SK-N-SH (cell line): ENCODE results near the gene COQ3.

Source experiments
- EP300 ChIP-seq, 2 experiments: IDR thresholded peaks; 2 replicates each; pipeline versions ENCODE4 v1.4.0 to v1.6.1; 2012; ENCODE audit warnings: borderline replicate concordance in 1 of 2, low read depth in 1 of 2, low read length in 1 of 2
- NRF1 ChIP-seq: IDR thresholded peaks from 2 replicates; pipeline ENCODE4 v1.6.1; 2012; ENCODE audit warnings: low read depth, mild to moderate bottlenecking, low read length
- POLR2AphosphoS5 ChIP-seq: IDR thresholded peaks from 2 replicates; pipeline ENCODE4 v1.6.1; 2012; ENCODE audit warnings: low read depth, low read length
- RAD21 ChIP-seq: IDR thresholded peaks from 2 replicates; pipeline ENCODE4 v1.6.1; 2012; ENCODE audit warnings: mild to moderate bottlenecking, low read length
- SMC3 ChIP-seq: IDR thresholded peaks from 2 replicates; pipeline ENCODE4 v1.6.1; 2012; ENCODE audit warnings: low read depth, low read length, improper control_type of control experiment
- TAF1 ChIP-seq: IDR thresholded peaks from 2 replicates; pipeline ENCODE4 v1.6.1; 2012; ENCODE audit warnings: low read depth, mild to moderate bottlenecking, low read length, moderate library complexity, borderline replicate concordance
- YY1 ChIP-seq: IDR thresholded peaks from 2 replicates; pipeline ENCODE4 v1.4.0; 2012; ENCODE audit warnings: low read depth, mild to moderate bottlenecking
- TF ChIP-seq, protein P1 (sequence below): fragments of 200-600 bp; sonication (generic); IDR thresholded peaks from 2 replicates; pipeline ENCODE4 v1.6.1; 2017; ENCODE audit warnings: antibody characterized with exemption, mild to moderate bottlenecking, moderate library complexity
- TF ChIP-seq, protein P2 (sequence below): IDR thresholded peaks from 2 replicates; pipeline ENCODE4 v1.6.1; 2012; ENCODE audit warnings: mild to moderate bottlenecking, low read depth, low read length, moderate library complexity
- TF ChIP-seq, protein P3 (sequence below): IDR thresholded peaks from 2 replicates; pipeline ENCODE4; 2012
- TF ChIP-seq, protein P4 (sequence below): IDR thresholded peaks from 2 replicates; pipeline ENCODE4 v1.4.0; 2012; ENCODE audit warnings: low read depth
- TF ChIP-seq, protein P5 (sequence below): fragments of 150-350 bp; IDR thresholded peaks from 2 replicates; pipeline ENCODE4 v1.6.1; 2017; ENCODE audit warnings: antibody characterized with exemption, low read length, low read depth, borderline replicate concordance

DNA sequence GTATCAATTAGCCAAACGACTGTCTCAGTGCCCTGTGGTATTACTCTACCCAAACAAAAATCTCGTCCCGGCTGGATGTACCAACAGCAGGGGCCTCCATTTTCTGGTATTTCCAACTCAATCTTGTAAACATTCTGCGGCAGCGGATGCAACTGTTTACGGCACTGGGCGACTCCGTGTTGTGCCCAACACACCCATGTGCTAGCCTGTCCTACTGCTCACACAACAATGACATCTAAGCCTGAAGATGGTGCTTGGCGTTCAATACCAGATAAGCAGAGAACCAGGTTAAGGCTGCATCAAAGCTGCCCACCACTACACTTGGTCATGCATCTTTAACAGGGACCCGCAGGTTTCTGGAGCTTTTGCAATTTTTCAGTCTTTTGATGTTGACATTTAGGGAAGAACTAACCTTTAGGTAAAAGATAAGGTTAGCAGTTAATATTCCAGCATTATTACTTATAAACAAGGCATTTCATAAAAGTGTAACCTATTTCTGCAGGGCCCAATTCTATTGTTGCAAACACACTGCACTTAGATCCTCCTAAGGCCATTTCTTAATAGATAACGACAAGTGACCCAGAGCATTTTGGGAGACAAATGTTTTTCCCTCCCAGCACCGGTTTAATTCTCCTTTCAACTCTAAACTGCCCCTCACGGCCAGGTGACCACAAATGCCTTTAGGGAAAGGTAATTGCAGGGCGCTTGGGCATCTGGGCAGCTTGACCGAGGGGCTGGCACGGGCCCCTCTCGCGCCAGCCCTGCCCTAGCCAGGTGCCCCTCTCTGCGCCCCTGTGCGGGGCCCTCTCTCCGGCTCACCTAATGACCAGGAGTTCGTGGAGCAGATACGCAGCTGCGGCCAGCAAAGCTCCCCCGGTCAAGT is 45.5 kb downstream of the COQ3 start:
- TF ChIP-seq YY1 = no peak
- TF ChIP-seq, protein P1, sequence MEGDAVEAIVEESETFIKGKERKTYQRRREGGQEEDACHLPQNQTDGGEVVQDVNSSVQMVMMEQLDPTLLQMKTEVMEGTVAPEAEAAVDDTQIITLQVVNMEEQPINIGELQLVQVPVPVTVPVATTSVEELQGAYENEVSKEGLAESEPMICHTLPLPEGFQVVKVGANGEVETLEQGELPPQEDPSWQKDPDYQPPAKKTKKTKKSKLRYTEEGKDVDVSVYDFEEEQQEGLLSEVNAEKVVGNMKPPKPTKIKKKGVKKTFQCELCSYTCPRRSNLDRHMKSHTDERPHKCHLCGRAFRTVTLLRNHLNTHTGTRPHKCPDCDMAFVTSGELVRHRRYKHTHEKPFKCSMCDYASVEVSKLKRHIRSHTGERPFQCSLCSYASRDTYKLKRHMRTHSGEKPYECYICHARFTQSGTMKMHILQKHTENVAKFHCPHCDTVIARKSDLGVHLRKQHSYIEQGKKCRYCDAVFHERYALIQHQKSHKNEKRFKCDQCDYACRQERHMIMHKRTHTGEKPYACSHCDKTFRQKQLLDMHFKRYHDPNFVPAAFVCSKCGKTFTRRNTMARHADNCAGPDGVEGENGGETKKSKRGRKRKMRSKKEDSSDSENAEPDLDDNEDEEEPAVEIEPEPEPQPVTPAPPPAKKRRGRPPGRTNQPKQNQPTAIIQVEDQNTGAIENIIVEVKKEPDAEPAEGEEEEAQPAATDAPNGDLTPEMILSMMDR = no peak
- TF ChIP-seq, protein P2, sequence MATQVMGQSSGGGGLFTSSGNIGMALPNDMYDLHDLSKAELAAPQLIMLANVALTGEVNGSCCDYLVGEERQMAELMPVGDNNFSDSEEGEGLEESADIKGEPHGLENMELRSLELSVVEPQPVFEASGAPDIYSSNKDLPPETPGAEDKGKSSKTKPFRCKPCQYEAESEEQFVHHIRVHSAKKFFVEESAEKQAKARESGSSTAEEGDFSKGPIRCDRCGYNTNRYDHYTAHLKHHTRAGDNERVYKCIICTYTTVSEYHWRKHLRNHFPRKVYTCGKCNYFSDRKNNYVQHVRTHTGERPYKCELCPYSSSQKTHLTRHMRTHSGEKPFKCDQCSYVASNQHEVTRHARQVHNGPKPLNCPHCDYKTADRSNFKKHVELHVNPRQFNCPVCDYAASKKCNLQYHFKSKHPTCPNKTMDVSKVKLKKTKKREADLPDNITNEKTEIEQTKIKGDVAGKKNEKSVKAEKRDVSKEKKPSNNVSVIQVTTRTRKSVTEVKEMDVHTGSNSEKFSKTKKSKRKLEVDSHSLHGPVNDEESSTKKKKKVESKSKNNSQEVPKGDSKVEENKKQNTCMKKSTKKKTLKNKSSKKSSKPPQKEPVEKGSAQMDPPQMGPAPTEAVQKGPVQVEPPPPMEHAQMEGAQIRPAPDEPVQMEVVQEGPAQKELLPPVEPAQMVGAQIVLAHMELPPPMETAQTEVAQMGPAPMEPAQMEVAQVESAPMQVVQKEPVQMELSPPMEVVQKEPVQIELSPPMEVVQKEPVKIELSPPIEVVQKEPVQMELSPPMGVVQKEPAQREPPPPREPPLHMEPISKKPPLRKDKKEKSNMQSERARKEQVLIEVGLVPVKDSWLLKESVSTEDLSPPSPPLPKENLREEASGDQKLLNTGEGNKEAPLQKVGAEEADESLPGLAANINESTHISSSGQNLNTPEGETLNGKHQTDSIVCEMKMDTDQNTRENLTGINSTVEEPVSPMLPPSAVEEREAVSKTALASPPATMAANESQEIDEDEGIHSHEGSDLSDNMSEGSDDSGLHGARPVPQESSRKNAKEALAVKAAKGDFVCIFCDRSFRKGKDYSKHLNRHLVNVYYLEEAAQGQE = no peak
- no peak for TF ChIP-seq NRF1
- TF ChIP-seq SMC3 = no peak
- TF ChIP-seq, protein P3, sequence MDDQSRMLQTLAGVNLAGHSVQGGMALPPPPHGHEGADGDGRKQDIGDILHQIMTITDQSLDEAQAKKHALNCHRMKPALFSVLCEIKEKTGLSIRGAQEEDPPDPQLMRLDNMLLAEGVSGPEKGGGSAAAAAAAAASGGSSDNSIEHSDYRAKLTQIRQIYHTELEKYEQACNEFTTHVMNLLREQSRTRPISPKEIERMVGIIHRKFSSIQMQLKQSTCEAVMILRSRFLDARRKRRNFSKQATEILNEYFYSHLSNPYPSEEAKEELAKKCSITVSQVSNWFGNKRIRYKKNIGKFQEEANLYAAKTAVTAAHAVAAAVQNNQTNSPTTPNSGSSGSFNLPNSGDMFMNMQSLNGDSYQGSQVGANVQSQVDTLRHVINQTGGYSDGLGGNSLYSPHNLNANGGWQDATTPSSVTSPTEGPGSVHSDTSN = no peak
- TF ChIP-seq EP300 (IDR thresholded peaks at IDR 0.05; ENCODE audit: borderline replicate concordance in 1 of 2, low read depth in 1 of 2, low read length in 1 of 2) = no peak
- TF ChIP-seq, protein P4, sequence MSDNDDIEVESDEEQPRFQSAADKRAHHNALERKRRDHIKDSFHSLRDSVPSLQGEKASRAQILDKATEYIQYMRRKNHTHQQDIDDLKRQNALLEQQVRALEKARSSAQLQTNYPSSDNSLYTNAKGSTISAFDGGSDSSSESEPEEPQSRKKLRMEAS = no peak
- no peak for TF ChIP-seq TAF1
- no peak for TF ChIP-seq RAD21
- TF ChIP-seq, protein P5, sequence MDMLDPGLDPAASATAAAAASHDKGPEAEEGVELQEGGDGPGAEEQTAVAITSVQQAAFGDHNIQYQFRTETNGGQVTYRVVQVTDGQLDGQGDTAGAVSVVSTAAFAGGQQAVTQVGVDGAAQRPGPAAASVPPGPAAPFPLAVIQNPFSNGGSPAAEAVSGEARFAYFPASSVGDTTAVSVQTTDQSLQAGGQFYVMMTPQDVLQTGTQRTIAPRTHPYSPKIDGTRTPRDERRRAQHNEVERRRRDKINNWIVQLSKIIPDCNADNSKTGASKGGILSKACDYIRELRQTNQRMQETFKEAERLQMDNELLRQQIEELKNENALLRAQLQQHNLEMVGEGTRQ = no peak
- no peak for TF ChIP-seq POLR2AphosphoS5
